ENCODE measurements around the gene APOBEC3A.
"Not testable (repeated sequence)": the region's sequence is repeated elsewhere in the genome, so short reads cannot be mapped to it uniquely, and the experiment has no call there.

DNA sequence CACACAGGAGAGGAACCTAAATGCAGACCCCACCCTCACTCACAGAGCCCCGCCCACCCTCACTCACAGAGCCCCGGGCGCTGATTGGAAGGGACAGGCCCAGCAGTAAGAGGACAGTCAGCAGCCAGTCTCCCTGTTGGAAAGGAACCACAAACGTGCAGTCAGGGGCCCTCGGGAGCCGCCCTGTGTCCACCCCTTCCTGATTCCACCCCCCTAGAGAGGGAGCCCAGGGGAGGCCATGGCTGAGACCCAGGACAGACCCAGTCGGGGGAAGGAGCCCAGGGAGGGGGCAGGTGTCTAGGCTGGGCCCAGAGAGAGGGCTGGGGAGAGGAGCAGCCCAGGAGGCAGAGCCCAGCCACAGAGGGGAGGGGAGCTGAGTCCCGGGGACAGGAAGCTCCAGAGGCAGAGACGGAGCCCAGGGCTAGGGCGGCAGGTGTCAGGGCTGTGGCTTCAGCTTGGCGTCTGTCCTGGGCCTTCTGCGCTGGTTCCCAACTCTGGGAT lies 35.5 kb downstream of the APOBEC3A start:
- not testable (repeated sequence) for TF ChIP-seq EZH2phosphoT487 (conservative IDR thresholded peaks at IDR 0.05; ENCODE audit: low read length)
- TF ChIP-seq, protein P1, sequence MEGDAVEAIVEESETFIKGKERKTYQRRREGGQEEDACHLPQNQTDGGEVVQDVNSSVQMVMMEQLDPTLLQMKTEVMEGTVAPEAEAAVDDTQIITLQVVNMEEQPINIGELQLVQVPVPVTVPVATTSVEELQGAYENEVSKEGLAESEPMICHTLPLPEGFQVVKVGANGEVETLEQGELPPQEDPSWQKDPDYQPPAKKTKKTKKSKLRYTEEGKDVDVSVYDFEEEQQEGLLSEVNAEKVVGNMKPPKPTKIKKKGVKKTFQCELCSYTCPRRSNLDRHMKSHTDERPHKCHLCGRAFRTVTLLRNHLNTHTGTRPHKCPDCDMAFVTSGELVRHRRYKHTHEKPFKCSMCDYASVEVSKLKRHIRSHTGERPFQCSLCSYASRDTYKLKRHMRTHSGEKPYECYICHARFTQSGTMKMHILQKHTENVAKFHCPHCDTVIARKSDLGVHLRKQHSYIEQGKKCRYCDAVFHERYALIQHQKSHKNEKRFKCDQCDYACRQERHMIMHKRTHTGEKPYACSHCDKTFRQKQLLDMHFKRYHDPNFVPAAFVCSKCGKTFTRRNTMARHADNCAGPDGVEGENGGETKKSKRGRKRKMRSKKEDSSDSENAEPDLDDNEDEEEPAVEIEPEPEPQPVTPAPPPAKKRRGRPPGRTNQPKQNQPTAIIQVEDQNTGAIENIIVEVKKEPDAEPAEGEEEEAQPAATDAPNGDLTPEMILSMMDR (IDR thresholded peaks at IDR 0.05; ENCODE audit: insufficient read depth, low read length, poor library complexity, severe bottlenecking) = not testable (repeated sequence)
